T-helper 17 cell (primary cell): ENCODE results near the gene FNDC1. TPM values are rescaled to one million over a fixed set of nuclear protein-coding genes. Genes with fewer than 3 reads are reported as not detected.

Experiments used
- ATAC-seq: fragments of 150-1000 bp; cut with Tn5 transposase; 2 replicates; pipeline ENCODE4 v1.10.0; 2021; ENCODE audit warnings: mild to moderate bottlenecking, moderate library complexity
- DNase-seq, 3 donors: peaks; one replicate each; pipeline versions ENCODE4 v3.0.0 to v3.0.0-alpha.2; 2020 to 2021
- H3K9me3 ChIP-seq: one replicate; pipeline ENCODE4 v1.7.0; 2013; ENCODE audit warnings: low read length, mild to moderate bottlenecking; ENCODE audit not compliant: control insufficient read depth, poor library complexity, severe bottlenecking
- H3K27ac Mint-ChIP-seq: one replicate; pipeline ENCODE4 v1.8.0; 2022; ENCODE audit warnings: mild to moderate bottlenecking, moderate library complexity, mixed read lengths
- H3K27me3 Mint-ChIP-seq: one replicate; pipeline ENCODE4 v1.8.0; 2022; ENCODE audit warnings: mixed read lengths
- H3K36me3 Mint-ChIP-seq: one replicate; pipeline ENCODE4 v1.8.0; 2022; ENCODE audit warnings: low read depth, mixed read lengths
- H3K4me1 Mint-ChIP-seq: one replicate; pipeline ENCODE4 v1.8.0; 2022; ENCODE audit warnings: mild to moderate bottlenecking, mixed read lengths
- H3K4me3 Mint-ChIP-seq: one replicate; pipeline ENCODE4 v1.8.0; 2022; ENCODE audit warnings: mild to moderate bottlenecking, moderate library complexity, mixed read lengths
- total RNA-seq, 4 donors: library from RNA in 2 of 4; stranded (reverse) in 2 of 4; gene quantifications; one replicate each; pipeline ENCODE4 v1.2.3 and lab custom pipeline; 2022 to 2026

Gene FNDC1
- total RNA-seq, 2 donors from 2014 or later, result not detected

DNA sequence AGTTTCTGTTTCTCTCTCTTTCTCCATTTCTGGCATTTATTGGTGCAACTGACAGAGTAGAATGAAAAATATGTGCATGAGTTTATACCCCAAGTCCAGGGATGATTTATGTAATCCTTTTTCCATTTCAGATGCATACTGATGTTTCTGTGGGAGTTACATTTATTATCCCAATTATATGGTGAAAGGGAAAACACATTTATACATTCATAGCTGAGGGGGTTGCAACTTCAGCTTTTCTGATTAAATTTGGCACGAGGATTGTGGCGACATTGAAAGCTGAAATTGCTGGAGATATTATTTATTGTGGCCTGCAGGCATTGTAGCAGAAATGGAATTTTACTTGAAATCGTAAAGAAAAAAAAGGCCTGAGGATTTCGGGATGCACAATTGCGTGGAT lies 31.5 kb upstream of the FNDC1 start:
- Mint-ChIP-seq H3K4me3 (no peak overlapping the region), H3K27ac (no peak overlapping the region), H3K27me3 (peaks cover 32% of the 10 kb centered on the region), H3K36me3 (peaks cover 2% of the 10 kb centered on the region), H3K4me1 (peaks cover 3% of the 10 kb centered on the region)
- H3K9me3 ChIP-seq, result no peaks in the 10 kb centered on the region
- ATAC-seq (no peak), DNase-seq (no peak)

GRCh38 chr6:159142531-159142930 lies 26.7 kb upstream of the FNDC1 start:
- ATAC-seq (no peak), DNase-seq (no peak)
- Mint-ChIP-seq H3K4me3 (no peak overlapping the region), H3K27me3 (peaks cover 32% of the 10 kb centered on the region), H3K4me1 (no peaks in the 10 kb centered on the region), H3K36me3 (no peaks in the 10 kb centered on the region), H3K27ac (no peak overlapping the region)
- H3K9me3 ChIP-seq, result no peaks in the 10 kb centered on the region

DNA sequence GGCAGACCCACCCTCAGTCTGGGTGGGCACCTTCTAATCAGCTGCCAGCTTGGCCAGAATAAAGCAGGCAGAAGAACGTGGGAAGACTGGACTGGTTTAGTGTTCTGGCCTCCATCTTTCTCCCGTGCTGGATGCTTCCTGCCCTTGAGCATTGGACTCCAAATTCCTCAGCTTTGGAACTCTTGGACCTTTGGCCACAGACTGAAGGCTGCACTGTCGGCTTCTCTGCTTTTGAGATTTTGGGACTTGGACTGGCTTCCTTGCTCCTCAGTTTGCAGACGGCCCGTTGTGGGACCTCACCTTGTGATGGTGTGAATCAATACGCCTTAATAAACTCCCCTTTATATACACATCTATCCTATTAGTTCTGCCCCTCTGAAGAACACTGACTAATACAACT lies 20.6 kb upstream of the FNDC1 start:
- Mint-ChIP-seq H3K4me1 (peaks cover 3% of the 10 kb centered on the region), H3K27me3 (peaks cover 37% of the 10 kb centered on the region), H3K4me3 (no peak overlapping the region), H3K36me3 (no peaks in the 10 kb centered on the region), H3K27ac (no peak overlapping the region)
- DNase-seq (no peak), ATAC-seq (no peak)
- H3K9me3 ChIP-seq, result no peaks in the 10 kb centered on the region

DNA sequence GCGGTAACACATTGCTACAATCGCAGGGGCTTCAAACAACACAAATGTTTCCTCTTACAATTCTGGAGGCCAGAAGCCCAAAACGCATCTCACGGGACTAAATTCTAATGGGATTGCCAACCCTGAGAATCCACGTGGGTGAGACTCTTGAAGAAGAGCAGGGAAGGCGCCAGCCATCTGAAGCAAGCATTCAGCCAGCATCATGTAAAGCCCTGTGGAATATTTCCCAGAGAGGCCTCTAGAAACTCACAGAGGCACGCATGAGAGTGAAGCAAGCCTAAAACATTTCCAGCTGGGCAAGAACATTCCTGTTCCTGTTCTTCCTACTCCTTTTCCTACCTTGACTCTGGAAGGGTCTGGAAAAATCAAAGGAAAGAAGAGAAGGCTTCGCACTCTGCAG lies 19.6 kb upstream of the FNDC1 start:
- H3K4me3 Mint-ChIP-seq, result no peak overlapping the region
- H3K36me3 Mint-ChIP-seq, result no peaks in the 10 kb centered on the region
- H3K27me3 Mint-ChIP-seq, result peaks cover 34% of the 10 kb centered on the region
- no peak overlapping the region for H3K27ac Mint-ChIP-seq
- no peak for DNase-seq
- H3K9me3 ChIP-seq, result no peaks in the 10 kb centered on the region
- H3K4me1 Mint-ChIP-seq, result peaks cover 3% of the 10 kb centered on the region
- ATAC-seq, result no peak

GRCh38 chr6:159151266-159151855 lies 17.8 kb upstream of the FNDC1 start:
- DNase-seq, result no peak
- Mint-ChIP-seq H3K4me3 (peak overlapping the region; percentile 43), H3K27me3 (peaks cover 26% of the 10 kb centered on the region), H3K36me3 (no peaks in the 10 kb centered on the region), H3K4me1 (peaks cover 3% of the 10 kb centered on the region), H3K27ac (no peak overlapping the region)
- H3K9me3 ChIP-seq, result peaks cover 4% of the 10 kb centered on the region
- ATAC-seq, result peak; percentile 65

GRCh38 chr6:159152041-159152440 lies 17.2 kb upstream of the FNDC1 start:
- no peaks in the 10 kb centered on the region for H3K36me3 Mint-ChIP-seq
- H3K4me3 Mint-ChIP-seq, result peak overlapping the region; percentile 43

DNA sequence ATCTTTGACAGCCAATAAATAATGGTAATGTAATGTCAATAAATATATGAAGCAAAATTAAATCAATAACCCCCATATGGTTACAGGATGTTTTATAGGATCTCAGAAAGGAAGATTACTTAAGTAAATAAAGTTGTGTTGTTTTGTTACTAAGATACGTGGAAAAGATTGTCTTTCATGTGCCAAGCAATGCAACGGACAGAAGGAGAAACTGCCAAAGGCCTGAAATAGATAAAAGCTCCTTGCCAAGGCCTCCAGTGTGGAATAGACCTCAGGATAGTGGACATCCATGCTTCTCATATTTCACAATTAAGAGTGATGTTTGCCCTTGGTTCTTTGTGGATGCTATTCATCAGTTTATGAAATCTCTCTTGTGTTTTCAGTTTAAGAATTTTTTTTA lies 16.4 kb upstream of the FNDC1 start:
- peaks cover 3% of the 10 kb centered on the region for H3K36me3 Mint-ChIP-seq
- H3K9me3 ChIP-seq, result peaks cover 9% of the 10 kb centered on the region
- peaks cover 3% of the 10 kb centered on the region for H3K4me1 Mint-ChIP-seq
- ATAC-seq, result no peak
- DNase-seq, result no peak
- peaks cover 21% of the 10 kb centered on the region for H3K27me3 Mint-ChIP-seq
- no peak overlapping the region for H3K27ac Mint-ChIP-seq
- no peak overlapping the region for H3K4me3 Mint-ChIP-seq

More at GRCh38 chr6:159152041-159152440, 17.2 kb upstream of the FNDC1 start:
- peaks cover 7% of the 10 kb centered on the region for H3K9me3 ChIP-seq
- no peak for ATAC-seq
- Mint-ChIP-seq H3K27me3 (peaks cover 21% of the 10 kb centered on the region), H3K27ac (no peak overlapping the region), H3K4me1 (peaks cover 3% of the 10 kb centered on the region)
- DNase-seq, result no peak

GRCh38 chr6:159155679-159156078 lies 13.5 kb upstream of the FNDC1 start:
- Mint-ChIP-seq H3K27me3 (peaks cover 8% of the 10 kb centered on the region), H3K27ac (no peak overlapping the region), H3K36me3 (peaks cover 3% of the 10 kb centered on the region), H3K4me3 (no peak overlapping the region), H3K4me1 (peaks cover 3% of the 10 kb centered on the region)
- peaks cover 9% of the 10 kb centered on the region for H3K9me3 ChIP-seq
- DNase-seq (no peak), ATAC-seq (no peak)

- Mint-ChIP-seq H3K27me3 (peaks cover 5% of the 10 kb centered on the region), H3K4me3 (no peak overlapping the region), H3K4me1 (peaks cover 3% of the 10 kb centered on the region), H3K27ac (no peak overlapping the region), H3K36me3 (peaks cover 3% of the 10 kb centered on the region)
- peaks cover 9% of the 10 kb centered on the region for H3K9me3 ChIP-seq
- ATAC-seq, result no peak
- no peak for DNase-seq
Measured at GRCh38 chr6:159156089-159156488, 13.1 kb upstream of the FNDC1 start.

DNA sequence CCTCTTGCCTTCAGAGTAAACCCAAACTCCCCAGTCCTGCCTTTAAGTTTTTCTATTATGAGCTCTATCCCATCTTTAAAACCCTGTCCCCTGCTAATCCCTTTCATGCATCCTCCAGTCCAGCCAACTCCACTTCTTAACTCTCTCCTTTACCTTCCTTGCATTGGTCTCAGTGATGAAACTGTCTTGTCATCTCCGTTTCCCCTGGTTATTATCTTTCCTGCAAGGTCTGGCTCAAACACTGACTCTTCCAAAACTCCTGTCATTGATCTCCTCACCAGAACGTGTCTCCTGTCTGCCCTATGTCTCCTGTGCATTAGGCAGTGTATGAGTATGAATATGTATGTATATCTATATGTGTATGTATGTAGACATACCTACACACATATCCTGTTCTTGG lies 11.8 kb upstream of the FNDC1 start:
- ATAC-seq, result no peak
- H3K9me3 ChIP-seq, result peaks cover 9% of the 10 kb centered on the region
- no peaks in the 10 kb centered on the region for H3K4me1 Mint-ChIP-seq
- H3K27me3 Mint-ChIP-seq, result peaks cover 12% of the 10 kb centered on the region
- H3K27ac Mint-ChIP-seq, result no peak overlapping the region
- H3K36me3 Mint-ChIP-seq, result peaks cover 7% of the 10 kb centered on the region
- H3K4me3 Mint-ChIP-seq, result no peak overlapping the region
- no peak for DNase-seq

GRCh38 chr6:159161839-159162238 lies 7.4 kb upstream of the FNDC1 start:
- H3K4me3 Mint-ChIP-seq, result no peak overlapping the region
- peaks cover 10% of the 10 kb centered on the region for H3K36me3 Mint-ChIP-seq
- peaks cover 3% of the 10 kb centered on the region for H3K9me3 ChIP-seq
- peaks cover 5% of the 10 kb centered on the region for H3K4me1 Mint-ChIP-seq
- peaks cover 51% of the 10 kb centered on the region for H3K27me3 Mint-ChIP-seq
- ATAC-seq (no peak), DNase-seq (no peak)
- H3K27ac Mint-ChIP-seq, result no peak overlapping the region

GRCh38 chr6:159163901-159164370 lies 5.3 kb upstream of the FNDC1 start:
- H3K27me3 Mint-ChIP-seq, result peaks cover 70% of the 10 kb centered on the region

DNA sequence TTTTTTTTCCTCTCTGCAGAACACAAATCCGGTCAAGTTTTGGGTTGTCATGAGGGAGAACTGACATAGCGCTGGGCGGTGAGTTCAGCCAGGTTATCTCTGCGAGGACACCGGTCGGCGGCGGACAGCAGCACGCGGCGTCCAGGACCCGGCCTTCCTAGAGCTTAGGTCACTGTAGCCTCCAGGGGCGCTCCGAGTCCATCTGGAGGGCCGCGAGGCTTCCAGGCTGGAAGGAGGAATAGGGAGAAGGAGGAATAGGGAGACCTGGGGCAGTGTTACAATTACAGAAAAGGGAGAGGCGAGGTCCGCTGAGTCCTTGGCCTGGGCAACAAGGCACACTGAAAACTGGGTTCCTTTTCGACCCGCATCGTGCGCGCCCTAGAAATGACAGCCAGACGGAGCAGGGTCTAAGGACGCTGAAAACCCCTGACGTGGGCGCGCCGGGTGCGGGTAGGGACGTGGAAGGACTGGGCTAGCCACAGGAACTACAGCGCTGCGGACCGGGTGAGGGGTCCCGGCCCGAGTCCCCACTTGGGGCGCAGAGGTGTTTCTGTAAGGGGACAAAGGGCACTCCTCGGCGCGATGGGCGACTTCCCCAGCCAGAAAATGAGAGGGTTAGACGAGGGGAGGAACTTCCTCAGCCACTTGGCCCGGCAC lies 536 bp upstream of the FNDC1 start:
- Mint-ChIP-seq H3K4me1 (peaks cover 19% of the 10 kb centered on the region), H3K4me3 (peak overlapping the region; percentile 89), H3K36me3 (peaks cover 3% of the 10 kb centered on the region), H3K27ac (peak overlapping the region; percentile 37), H3K27me3 (peaks cover 87% of the 10 kb centered on the region)
- no peaks in the 10 kb centered on the region for H3K9me3 ChIP-seq
- DNase-seq (no peak), ATAC-seq (peak; percentile 20)

More at GRCh38 chr6:159163901-159164370, 5.3 kb upstream of the FNDC1 start:
- no peak overlapping the region for H3K4me3 Mint-ChIP-seq
- peaks cover 13% of the 10 kb centered on the region for H3K4me1 Mint-ChIP-seq
- peaks cover 7% of the 10 kb centered on the region for H3K36me3 Mint-ChIP-seq
- H3K9me3 ChIP-seq, result no peaks in the 10 kb centered on the region
- ATAC-seq, result no peak
- no peak overlapping the region for H3K27ac Mint-ChIP-seq
- DNase-seq, result no peak
